Measurements from ENCODE around the gene S100A4.

The S100A4 gene

DNA sequence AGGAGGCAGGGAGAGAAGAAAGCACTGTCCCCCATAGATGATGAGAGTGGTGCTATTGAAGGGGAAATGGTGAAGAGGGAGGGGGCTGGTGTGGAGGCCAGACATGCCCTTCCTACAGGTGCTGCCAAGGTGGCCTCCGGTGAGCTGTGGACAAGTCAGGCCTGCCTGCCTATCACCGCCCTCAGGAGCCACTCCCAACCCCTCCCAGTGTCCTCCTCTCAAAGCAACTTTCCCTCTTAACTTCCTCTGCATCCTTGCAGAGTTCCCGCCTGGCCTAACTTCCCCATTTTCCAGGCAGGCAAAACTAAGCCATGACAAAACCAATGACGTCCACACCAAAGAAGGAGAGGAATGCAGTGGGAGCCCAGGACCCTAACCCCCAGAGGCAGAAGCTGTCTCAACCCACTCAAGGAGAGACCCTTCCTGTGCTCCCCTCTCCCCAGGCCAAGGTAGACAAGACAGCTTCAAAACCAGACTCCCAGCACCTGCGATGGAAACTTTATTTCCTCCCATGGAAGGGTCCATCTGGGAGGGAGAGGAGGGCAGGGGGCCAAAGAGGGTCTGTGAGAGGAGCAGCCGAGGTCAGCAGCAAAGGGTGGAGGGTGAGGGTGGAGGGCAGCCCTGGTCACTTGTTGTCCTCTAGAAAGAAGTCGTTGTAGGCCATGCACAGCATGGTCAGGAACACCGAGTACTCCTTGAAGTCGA, 8.8 kb downstream of the S100A4 start:
- ATAC-seq (ENCODE audit: low read depth) (no peak), DNase-seq (ENCODE audit: low spot score in 2 of 2) (no peak)
- Mint-ChIP-seq H3K36me3 (peaks cover 4% of the 10 kb centered on the region), H3K4me1 (peaks cover 63% of the 10 kb centered on the region), H3K4me3 (peak overlapping the region; percentile 93), H3K27me3 (no peaks in the 10 kb centered on the region), H3K9me3 (no peaks in the 10 kb centered on the region), H3K27ac (peak overlapping the region; percentile 95)

DNA sequence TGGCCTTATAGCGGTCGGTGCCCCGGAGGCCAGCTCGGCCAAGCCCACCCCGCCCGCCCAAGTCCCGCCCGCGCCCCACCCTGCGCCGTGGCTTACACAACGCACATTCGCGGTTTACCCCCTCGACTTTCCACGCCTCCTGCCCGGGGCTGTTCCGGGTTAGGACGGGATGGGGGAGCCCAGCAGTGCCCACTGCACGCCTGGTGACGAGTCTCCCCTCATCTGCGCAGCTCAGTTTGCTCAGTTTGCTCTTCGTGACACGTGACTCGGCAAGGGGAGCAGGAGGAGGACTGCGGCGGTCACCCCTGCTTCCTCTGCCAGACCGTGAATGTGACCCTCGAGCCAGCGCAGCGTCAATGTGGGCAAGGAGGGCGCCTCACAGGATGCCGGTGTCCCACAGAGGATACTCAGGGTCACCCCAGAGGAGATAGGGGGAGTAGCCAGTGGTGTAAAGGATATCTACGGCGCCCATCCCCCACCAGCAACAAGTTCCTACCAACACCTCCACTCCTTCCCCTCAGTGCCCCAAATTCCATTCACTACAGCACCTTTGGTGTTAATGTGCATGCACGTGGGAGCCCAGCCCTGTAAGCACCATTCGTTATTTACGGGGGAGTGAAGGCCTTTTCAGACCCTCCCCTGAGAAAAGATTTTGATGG, 9.5 kb downstream of the S100A4 start:
- ATAC-seq (ENCODE audit: low read depth) = peak; percentile 68

DNA sequence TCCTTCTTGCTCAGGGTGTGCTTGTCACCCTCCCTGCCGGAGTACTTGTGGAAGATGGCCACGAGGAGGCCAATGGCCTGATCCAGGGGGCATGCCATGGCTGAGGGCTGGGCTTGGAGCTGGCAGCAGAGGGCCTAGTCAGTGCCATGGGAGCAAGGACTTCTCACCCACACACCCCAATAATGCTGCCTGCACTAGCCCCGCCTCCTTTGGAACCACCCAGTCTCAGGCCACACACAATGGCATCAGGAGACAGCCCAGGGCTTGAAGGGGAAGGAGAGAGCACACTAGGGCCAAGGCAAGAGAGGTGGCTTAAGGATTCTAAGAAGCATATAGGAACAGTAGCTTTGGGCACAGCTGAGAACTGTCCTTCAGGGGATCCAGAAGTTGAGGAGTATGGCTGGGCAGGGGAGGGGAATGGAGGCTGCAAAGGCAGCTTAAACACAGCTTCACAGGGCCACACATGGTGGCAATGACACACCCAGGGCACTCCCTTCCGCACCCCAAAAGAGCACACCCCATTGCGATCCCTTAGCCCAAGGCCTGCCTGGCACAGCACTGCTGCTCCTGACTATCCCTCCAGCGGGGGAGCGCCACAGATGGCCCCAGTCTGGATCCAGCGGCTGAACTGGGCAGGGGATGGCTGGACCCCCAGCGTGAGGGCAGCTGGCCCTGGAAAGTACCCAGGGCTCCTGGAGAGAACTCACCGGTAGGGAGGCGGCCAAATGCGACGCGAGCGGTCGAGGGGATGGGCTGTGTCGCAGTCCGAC, 10.2 kb downstream of the S100A4 start, which contains the start of gene S100A6:
Gene S100A6 (minus strand): TSS at position 750 of the 770 bp plus-strand sequence. CDS start 652 bp downstream, at position 98.
- peak; percentile 64 for ATAC-seq (ENCODE audit: low read depth)
- H3K9me3 Mint-ChIP-seq = no peaks in the 10 kb centered on the region
- H3K27me3 Mint-ChIP-seq = no peaks in the 10 kb centered on the region
- DNase-seq (ENCODE audit: low spot score in 2 of 2) = peak in 1 of 2 donors; percentile 33
- peak within 1 kb of the TSS; percentile 93 for H3K4me3 Mint-ChIP-seq
- H3K27ac Mint-ChIP-seq = peak within 1 kb of the TSS; percentile 95
- peaks cover 4% of the 10 kb centered on the region for H3K36me3 Mint-ChIP-seq
- H3K4me1 Mint-ChIP-seq = peaks cover 49% of the 10 kb centered on the region

More for the DNA sequence above, 9.5 kb downstream of the S100A4 start:
- peak overlapping the region; percentile 93 for H3K4me3 Mint-ChIP-seq
- no peaks in the 10 kb centered on the region for H3K9me3 Mint-ChIP-seq
- H3K27ac Mint-ChIP-seq = peak overlapping the region; percentile 95
- peaks cover 56% of the 10 kb centered on the region for H3K4me1 Mint-ChIP-seq
- no peaks in the 10 kb centered on the region for H3K27me3 Mint-ChIP-seq
- H3K36me3 Mint-ChIP-seq = peaks cover 4% of the 10 kb centered on the region
- DNase-seq (ENCODE audit: low spot score in 2 of 2) = peak; percentile 33 to 58

DNA sequence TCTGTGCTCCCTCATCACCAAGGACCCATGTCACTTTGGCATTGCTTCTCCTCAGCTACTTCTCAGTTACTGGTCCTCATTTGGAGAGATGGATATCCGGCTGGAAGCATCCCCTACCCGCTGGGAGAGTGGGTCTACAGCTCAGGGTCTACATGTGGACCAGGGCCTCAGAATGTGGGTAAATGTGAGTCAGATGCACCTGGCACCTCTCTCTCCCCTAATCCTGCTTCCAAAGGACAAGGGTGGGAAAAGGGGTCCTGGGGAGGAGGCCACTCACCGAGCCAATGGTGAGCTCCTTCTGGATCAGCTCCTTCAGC, 10.7 kb downstream of the S100A4 start:
- DNase-seq (ENCODE audit: low spot score in 2 of 2) (no peak), ATAC-seq (ENCODE audit: low read depth) (no peak)
- no peaks in the 10 kb centered on the region for H3K9me3 Mint-ChIP-seq
- peaks cover 43% of the 10 kb centered on the region for H3K4me1 Mint-ChIP-seq
- no peaks in the 10 kb centered on the region for H3K27me3 Mint-ChIP-seq
- H3K27ac Mint-ChIP-seq = peak overlapping the region; percentile 95
- peak overlapping the region; percentile 93 for H3K4me3 Mint-ChIP-seq
- peaks cover 4% of the 10 kb centered on the region for H3K36me3 Mint-ChIP-seq

DNA sequence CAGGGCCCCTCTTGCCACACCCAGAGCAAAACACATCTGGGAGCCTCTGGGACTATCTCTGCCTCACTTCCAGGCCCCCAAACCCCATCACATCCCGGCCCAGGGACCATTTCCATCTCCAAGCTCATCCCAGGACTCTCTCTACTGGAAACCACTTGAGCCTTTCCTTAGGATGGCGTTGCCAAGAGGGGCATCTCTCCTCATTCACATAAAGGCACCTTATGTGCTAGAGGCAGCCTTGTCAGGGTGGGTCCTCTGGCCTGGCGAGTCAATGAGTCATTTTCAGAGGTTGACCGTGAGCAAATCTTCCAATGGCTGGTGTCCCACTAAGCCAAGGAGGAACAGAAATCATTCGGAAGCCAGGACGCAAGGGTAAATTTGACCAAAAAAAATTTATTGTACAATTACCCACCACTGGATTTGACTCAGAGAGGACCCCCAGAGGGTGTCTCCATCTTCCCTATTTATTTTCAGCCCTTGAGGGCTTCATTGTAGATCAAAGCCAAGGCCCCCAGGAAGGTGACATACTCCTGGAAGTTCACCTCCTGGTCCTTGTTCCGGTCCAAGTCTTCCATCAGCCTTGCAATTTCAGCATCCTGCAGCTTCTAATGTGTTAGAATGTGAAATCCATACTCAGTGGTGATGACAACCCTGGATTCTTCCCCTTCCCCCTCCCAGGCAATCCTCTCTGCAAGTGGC, 11.2 kb downstream of the S100A4 start:
- H3K27ac Mint-ChIP-seq = peak overlapping the region; percentile 95
- DNase-seq (ENCODE audit: low spot score in 2 of 2) (no peak), ATAC-seq (ENCODE audit: low read depth) (no peak)
- H3K4me3 Mint-ChIP-seq = peak overlapping the region; percentile 93
- peaks cover 38% of the 10 kb centered on the region for H3K4me1 Mint-ChIP-seq
- H3K9me3 Mint-ChIP-seq = no peaks in the 10 kb centered on the region
- peaks cover 4% of the 10 kb centered on the region for H3K36me3 Mint-ChIP-seq
- no peaks in the 10 kb centered on the region for H3K27me3 Mint-ChIP-seq

DNA sequence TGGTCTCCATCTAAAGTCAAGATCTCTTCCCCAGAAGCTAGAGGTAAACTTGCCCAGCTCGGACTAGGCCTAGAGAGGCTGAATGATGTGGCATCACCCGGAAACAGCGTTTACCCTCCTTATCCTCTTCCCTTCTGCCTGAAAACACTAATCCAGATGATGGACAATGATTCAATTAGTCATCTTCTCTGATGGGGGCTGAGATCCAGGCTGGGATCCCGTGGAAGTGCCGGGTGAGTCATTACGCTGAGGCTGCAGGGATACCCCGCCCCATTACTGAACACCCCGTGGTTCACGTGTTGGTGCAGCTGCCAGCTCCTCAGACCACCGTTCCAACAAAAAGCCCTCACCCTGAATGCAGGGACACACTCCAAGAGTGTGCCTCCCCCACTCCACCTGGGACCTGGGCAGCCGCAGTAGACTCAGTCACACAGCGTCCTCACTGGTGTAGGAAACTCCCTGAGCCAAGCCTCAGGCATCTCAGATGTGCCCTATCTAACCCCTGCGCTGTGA, 11.9 kb downstream of the S100A4 start:
- ATAC-seq (ENCODE audit: low read depth) (no peak), DNase-seq (ENCODE audit: low spot score in 2 of 2) (no peak)
- H3K4me3 Mint-ChIP-seq = no peak overlapping the region
- H3K4me1 Mint-ChIP-seq = peaks cover 38% of the 10 kb centered on the region
- H3K27ac Mint-ChIP-seq = no peak overlapping the region
- peaks cover 4% of the 10 kb centered on the region for H3K36me3 Mint-ChIP-seq
- no peaks in the 10 kb centered on the region for H3K27me3 Mint-ChIP-seq
- H3K9me3 Mint-ChIP-seq = no peaks in the 10 kb centered on the region

DNA sequence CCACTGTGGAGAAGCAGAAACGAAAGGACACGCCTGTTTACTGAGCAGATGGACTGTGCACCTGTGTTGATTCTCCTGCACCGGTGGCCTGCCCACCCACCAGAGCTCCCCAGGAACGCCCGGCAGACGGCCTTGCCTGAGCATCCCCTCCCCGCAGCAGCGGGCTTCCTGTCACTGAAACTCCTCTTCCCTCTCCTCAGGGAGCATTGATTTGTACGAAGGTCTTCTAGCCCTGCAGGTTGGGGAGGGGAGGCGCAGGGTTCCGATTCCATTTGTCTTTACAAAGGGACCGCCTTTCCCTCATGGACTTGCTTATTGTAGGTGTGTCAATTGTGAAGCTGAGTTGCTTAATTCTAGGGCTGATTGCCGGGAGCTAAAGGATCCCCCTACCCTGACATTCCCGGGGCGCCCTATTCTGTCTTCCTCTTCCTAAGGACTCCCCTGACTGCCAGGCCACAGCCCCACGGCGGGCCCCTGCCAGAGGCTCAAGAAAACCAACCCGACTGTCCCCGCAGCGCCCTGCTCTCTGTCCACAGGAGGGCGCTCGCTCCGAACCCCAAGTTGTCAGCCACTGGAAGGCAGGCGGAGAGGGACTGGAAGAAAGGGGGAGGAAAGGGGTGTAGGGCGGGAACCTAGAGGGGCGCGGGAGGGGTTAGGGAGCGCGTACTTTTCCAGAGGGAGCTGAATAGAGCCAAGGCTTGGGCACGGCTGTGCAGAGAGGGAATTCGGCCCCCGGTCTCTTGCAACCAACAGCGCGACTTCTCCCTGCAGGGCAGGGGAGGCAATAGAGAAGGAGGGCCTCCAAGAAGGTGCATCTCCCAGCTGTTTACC, 12.6 kb downstream of the S100A4 start:
- ATAC-seq (ENCODE audit: low read depth) (peak; percentile 38), DNase-seq (ENCODE audit: low spot score in 2 of 2) (peak; percentile 62 to 66)
- Mint-ChIP-seq H3K9me3 (no peaks in the 10 kb centered on the region), H3K4me1 (peaks cover 38% of the 10 kb centered on the region), H3K27me3 (no peaks in the 10 kb centered on the region), H3K27ac (peak overlapping the region; percentile 18), H3K4me3 (peak overlapping the region; percentile 55), H3K36me3 (peaks cover 4% of the 10 kb centered on the region)

DNA sequence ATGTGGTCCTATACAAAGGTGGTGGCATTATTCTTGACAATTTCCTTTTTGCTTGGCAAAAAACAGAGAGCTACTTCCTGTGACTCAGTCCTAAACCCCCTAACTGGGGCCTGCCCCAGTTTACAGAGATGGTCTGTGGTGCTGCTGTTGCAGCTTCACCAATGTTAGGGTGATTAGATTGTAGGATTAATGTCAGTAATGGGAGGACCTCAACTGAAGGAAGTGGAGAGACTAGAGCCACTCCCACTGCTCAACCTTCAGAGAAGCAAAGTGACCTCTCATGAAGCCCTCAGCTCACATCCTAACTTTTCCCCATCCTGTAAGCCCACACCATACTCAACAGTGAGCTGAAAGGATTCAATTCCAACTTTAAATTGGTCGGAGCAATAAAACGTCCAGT, 13.4 kb downstream of the S100A4 start:
- DNase-seq (ENCODE audit: low spot score in 2 of 2) = no peak
- Mint-ChIP-seq H3K27me3 (no peaks in the 10 kb centered on the region), H3K27ac (peak overlapping the region; percentile 18), H3K4me1 (peaks cover 38% of the 10 kb centered on the region), H3K9me3 (no peaks in the 10 kb centered on the region), H3K4me3 (peak overlapping the region; percentile 55), H3K36me3 (peaks cover 4% of the 10 kb centered on the region)
- no peak for ATAC-seq (ENCODE audit: low read depth)

DNA sequence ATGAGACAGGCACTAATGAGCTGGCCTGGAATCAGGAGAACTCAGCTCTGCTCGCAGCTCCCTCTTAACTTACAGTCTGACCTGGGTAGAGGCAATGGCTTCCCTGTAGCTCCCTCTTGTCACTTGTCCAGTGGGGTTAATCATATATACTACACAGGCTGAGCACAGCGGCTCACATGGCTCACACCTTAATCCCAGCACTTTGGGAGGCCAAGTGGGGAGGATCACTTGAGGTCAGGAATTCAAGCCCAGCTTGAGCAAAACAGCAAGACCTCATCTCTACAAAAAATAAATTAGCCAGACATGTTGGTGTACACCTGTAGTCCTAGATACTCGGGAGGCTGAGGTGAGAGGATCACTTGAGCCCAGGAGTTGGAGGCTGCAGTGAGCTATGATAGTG, 14.0 kb downstream of the S100A4 start:
- no peak overlapping the region for H3K27ac Mint-ChIP-seq
- DNase-seq (ENCODE audit: low spot score in 2 of 2) = no peak

DNA sequence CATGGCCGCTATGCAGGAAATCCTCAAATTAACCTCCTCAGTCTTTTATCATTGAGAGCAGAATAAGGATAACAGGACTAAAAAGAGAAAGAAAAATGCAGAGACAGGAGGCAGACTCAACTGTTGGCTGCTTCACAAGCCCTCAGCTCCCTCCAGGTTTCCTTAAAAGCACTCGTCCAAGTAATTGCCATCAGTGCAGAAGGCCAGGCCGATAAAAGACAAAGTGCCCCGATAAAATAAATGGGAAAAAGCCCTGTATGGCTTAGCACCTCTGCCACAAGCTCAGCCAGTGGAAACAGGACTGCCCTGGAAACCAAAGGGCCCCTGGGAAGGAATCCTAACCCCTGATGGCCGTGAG, 17.9 kb downstream of the S100A4 start:
- Mint-ChIP-seq H3K4me3 (no peak overlapping the region), H3K4me1 (peaks cover 6% of the 10 kb centered on the region), H3K27ac (no peak overlapping the region), H3K27me3 (no peaks in the 10 kb centered on the region), H3K9me3 (no peaks in the 10 kb centered on the region), H3K36me3 (no peaks in the 10 kb centered on the region)
- DNase-seq (ENCODE audit: low spot score in 2 of 2) (no peak), ATAC-seq (ENCODE audit: low read depth) (no peak)

More for the DNA sequence above, 14.0 kb downstream of the S100A4 start:
- peaks cover 4% of the 10 kb centered on the region for H3K36me3 Mint-ChIP-seq
- H3K4me3 Mint-ChIP-seq = no peak overlapping the region
- H3K27me3 Mint-ChIP-seq = no peaks in the 10 kb centered on the region
- no peaks in the 10 kb centered on the region for H3K9me3 Mint-ChIP-seq
- no peak for ATAC-seq (ENCODE audit: low read depth)
- peaks cover 34% of the 10 kb centered on the region for H3K4me1 Mint-ChIP-seq

DNA sequence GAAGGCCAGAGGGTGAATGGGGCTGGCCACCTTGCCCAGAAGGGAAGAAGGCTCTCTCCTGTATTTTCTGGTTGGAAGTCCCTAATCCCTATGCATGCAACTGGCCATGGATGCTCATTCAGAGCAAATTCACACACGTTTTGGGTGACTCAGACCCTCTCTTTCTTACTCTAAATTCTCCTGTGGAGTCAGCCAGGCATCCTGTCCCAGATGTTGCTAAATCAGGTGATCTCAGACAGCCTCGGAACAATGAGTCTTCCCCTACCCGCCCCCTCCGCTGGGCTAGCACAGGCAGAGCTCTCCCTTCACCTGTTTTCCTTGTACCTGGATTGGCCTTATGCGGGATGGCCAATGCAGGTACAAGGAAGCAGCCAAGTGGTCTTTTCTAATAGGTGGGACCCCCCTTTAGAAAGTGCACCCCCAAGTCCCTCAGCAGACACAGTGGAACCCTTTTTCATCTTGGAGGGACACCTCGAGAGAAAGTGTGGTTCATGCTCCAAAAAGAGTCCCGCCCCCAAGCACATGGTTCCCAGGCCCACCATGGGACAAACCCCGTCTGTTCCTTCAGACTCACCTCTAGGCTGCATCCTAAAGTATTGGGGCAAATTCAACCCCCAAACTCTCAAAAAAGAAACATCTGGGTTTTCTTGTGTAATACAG, 18.5 kb downstream of the S100A4 start:
- H3K4me3 Mint-ChIP-seq = no peak overlapping the region
- no peak for DNase-seq (ENCODE audit: low spot score in 2 of 2)
- H3K27ac Mint-ChIP-seq = no peak overlapping the region
- H3K36me3 Mint-ChIP-seq = no peaks in the 10 kb centered on the region
- H3K4me1 Mint-ChIP-seq = peaks cover 1% of the 10 kb centered on the region
- no peaks in the 10 kb centered on the region for H3K9me3 Mint-ChIP-seq
- no peak for ATAC-seq (ENCODE audit: low read depth)
- H3K27me3 Mint-ChIP-seq = no peaks in the 10 kb centered on the region

DNA sequence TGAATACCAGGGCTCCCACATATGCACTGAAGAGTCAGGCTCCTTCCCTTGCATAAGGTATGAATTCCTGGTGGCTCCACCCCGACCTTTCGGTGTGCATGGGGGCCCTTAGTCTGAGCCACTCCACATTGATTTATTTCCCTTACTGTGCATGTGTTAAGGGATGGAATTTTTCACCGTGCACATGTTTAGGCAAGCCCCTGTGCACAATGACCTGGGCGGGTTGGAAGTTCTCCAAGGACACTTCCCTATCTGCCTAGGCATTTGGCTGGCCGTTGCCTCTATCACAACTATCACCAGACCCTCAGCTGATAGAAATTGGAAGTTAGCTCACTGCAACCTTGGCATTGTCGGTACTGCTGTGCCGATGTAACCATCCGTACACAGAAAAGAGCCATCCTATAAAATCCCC, 19.5 kb downstream of the S100A4 start:
- Mint-ChIP-seq H3K36me3 (no peaks in the 10 kb centered on the region), H3K4me1 (no peaks in the 10 kb centered on the region), H3K27ac (no peak overlapping the region), H3K4me3 (no peak overlapping the region), H3K27me3 (no peaks in the 10 kb centered on the region), H3K9me3 (no peaks in the 10 kb centered on the region)
- DNase-seq (ENCODE audit: low spot score in 2 of 2) (no peak), ATAC-seq (ENCODE audit: low read depth) (no peak)

Measured in memory B cell (primary cell).